Right cardiac atrium (tissue), 5 donors: ENCODE measurements around the gene MAP7D1. TPM values are rescaled to one million over a fixed set of nuclear protein-coding genes. Genes with fewer than 3 reads are reported as not detected.
"Not testable (repeated sequence)": the region's sequence is repeated elsewhere in the genome, so short reads cannot be mapped to it uniquely, and the experiment has no call there.

Source experiments
- ATAC-seq, 2 donors: fragments of 200-7000 bp; cut with Tn5 transposase; one replicate each; pipeline versions ENCODE4 v1.8.0 to v1.9.1; 2020; ENCODE audit warnings: moderate library complexity in 2 of 2, mild to moderate bottlenecking in 1 of 2
- DNase-seq, 3 donors: peaks; one replicate each; pipeline ENCODE4 v3.0.0-alpha.2; 2020
- H3K27ac ChIP-seq: one replicate; pipeline ENCODE4 v1.5.1; 2013; ENCODE audit warnings: mild to moderate bottlenecking, low read length, control low read depth, moderate library complexity
- H3K27me3 ChIP-seq: one replicate; pipeline ENCODE4 v1.6.1; 2013; ENCODE audit not compliant: control insufficient read depth, insufficient read depth
- H3K4me1 ChIP-seq: one replicate; pipeline ENCODE4 v1.6.1; 2013; ENCODE audit warnings: low read length; ENCODE audit not compliant: control insufficient read depth, insufficient read depth
- H3K4me3 ChIP-seq: one replicate; pipeline ENCODE4 v1.5.1; 2013; ENCODE audit warnings: low read length, control low read depth
- H3K9me3 ChIP-seq: one replicate; pipeline ENCODE4 v1.6.1; 2013; ENCODE audit warnings: low read length; ENCODE audit not compliant: control insufficient read depth
- WGBS: extraction: QIAGEN DNeasy Blood & Tissue Kit; methylation state at CpG from one replicate; pipeline ENCODE4 v1.1.7; 2013; 5-methylcytosine and 5-hydroxymethylcytosine counted together
- intact Hi-C, 4 donors: fragments of 100-400 bp; cut with DNase I; formaldehyde crosslinking; loops; one replicate each; pipeline versions ENCODE4 v1.11.0 to v1.14.0; 2022 to 2023
- polyA plus RNA-seq: library from polyadenylated mRNA; stranded (reverse); fragments of 200-250 nt; gene quantifications from one replicate; pipeline ENCODE4 v1.2.3, GENCODE V29; 2013
- total RNA-seq, 4 donors: library from RNA; stranded (reverse); fragmentation: NEBNext Ultra II Directional; extraction: Animal tissue kit (Norgen Biotek cat#: 25700); gene quantifications; one replicate each; pipeline ENCODE4 v1.2.1, GENCODE V29; 2021
- donor health status: healthy with polysubstance abuse.
- donor health status: DM: no; HTN: yes; CAD: no.
- donor health status: DM: no; HTN: no; CAD: no.
- donor health status: DM: no; HTN: yes; CAD: no; lungs with severe emphysema.
- donor health status: DM: yes; HTN: yes; CAD: no.

Gene MAP7D1
- total and polyA plus RNA-seq, 5 donors, result 285 to 403 (median 358) TPM

DNA sequence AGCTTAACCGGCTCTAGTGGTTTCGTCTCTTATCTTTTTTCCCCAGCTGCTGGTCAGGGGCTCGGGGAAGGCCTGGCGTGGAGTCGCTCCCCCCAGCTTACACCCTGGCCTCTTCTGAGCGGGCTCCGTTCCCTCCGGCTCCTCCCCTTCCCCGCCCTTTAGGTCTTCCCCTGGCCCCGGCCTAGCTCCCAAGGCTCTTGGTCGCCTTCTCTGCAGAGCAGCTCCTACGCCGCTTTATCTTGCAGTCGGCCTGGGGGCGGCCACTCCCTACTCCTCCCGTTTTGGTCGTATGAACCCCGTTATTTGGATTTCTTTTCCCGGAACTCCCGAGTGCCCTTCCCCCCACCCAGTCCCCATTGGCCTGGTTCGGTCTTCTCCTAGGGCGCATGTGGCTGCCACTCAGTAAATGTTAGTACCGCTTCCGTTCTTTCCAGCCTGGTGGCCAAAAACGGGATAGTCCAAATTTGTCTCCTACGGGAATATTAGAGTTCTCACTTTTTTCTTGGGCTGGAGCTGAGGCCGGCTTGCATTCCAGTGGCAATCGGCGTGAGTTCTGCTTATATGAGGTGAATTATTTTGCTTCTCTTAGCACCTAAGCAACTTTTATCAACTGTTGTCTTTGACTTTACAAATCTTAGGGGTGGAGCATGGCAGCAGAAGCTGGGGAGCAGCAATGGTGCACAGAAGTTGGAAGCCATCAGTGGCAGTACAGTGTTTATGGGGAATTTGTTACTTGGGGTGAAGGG lies 68.8 kb downstream of the MAP7D1 start:
- ATAC-seq (peak; percentile 83), DNase-seq (peak; percentile 85 to 92 (median 92))
- Histone ChIP-seq H3K27ac (peak overlapping the region; percentile 84), H3K9me3 (no peaks in the 10 kb centered on the region), H3K4me1 (no peaks in the 10 kb centered on the region), H3K27me3 (no peaks in the 10 kb centered on the region), H3K4me3 (peak overlapping the region; percentile 53)
- intact Hi-C loops, result loop anchor here in 1 of 4 donors (10.0 kb wide), 1 partner anchor 60 kb away; no protein-coding TSS in a partner anchor
- WGBS, result under 1% methylated on average over 29 of the region's 29 CpGs

DNA sequence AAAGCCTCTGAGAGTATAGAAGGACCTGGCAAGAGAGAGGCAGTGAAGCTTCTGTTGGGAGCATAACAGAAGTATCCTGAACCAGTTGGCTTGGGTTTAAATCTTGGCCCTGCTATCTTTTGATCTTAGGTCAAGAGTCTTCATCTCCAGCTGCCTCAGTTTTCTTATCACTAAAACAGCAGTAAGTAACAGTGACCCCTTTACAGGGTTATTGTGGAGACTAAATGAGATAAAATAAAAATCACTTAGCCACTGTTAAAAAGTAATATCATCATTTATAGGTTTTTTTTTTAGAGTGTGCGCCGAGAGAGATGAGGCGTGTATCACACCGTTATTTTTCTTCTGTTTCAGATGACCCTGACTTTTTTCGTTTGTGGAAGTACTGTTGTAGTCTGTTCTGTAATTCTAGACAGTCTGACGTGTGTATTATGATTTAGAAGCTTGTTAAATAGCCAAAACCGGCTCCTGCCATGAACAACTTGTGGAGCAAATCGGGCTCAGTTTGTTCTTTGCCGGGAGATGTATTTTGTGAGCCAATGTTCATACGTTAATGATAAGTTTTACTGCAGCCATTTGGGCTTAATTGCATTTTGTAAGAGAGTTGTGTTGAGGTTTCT lies 69.4 kb downstream of the MAP7D1 start:
- peak overlapping the region; percentile 84 for H3K27ac ChIP-seq
- intact Hi-C loops, result loop anchor here in 1 of 4 donors (10.0 kb wide), 1 partner anchor 59 kb away; no protein-coding TSS in a partner anchor
- H3K9me3 ChIP-seq, result no peaks in the 10 kb centered on the region
- 10% methylated on average over 10 of the region's 10 CpGs for WGBS
- H3K27me3 ChIP-seq, result no peaks in the 10 kb centered on the region
- DNase-seq (no peak), ATAC-seq (no peak)
- H3K4me3 ChIP-seq, result peak overlapping the region; percentile 53
- no peaks in the 10 kb centered on the region for H3K4me1 ChIP-seq

DNA sequence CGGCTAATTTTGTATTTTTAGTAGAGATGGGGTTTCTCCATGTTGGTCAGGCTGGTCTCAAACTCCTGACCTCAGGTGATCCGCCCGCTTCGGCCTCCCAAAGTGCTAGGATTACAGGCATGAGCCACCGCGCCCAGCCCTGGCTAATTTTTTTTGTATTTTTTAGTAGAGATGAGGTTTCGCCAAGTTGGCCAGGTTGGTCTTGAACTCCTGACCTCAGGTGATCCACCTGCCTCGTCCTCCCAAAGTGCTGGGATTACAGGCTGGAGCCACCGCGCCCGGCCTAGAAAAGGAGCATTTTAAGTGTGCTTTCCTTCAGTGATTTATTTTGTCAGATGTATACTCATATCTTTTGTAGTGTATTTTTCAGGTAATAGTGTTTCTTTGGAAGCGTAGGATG lies 74.3 kb downstream of the MAP7D1 start:
- not testable (repeated sequence) for H3K4me3 ChIP-seq, H3K4me1 ChIP-seq, ATAC-seq, DNase-seq, H3K9me3 ChIP-seq, H3K27me3 ChIP-seq, H3K27ac ChIP-seq
- WGBS, result 91% methylated on average over 12 of the region's 12 CpGs
- intact Hi-C loops, result loop anchor here in 2 of 4 donors (10.0 kb wide), 1 partner anchor 55 kb away; no protein-coding TSS in a partner anchor

Other genes with a start within 250 kb of the MAP7D1 start
- 10 to 100 TPM; 17.7 to 24.1 (median 20.2) TPM for gene AGO3, start 225.1 kb upstream of the MAP7D1 start, total RNA-seq
- 3.8 TPM for gene AGO3, start 225.1 kb upstream of the MAP7D1 start, polyA plus RNA-seq
- gene TEKT2, start 72.1 kb upstream of the MAP7D1 start, total RNA-seq, result under 1 TPM in 2 of 4 donors, not detected in 2; 0.23 to 0.35 TPM
- gene TEKT2, start 72.1 kb upstream of the MAP7D1 start, polyA plus RNA-seq, result 0.14 TPM
- gene ADPRS, start 67.3 kb upstream of the MAP7D1 start, total RNA-seq, result 10 to 100 TPM; 12.3 to 17.1 (median 13.0) TPM
- gene ADPRS, start 67.3 kb upstream of the MAP7D1 start, polyA plus RNA-seq, result 19.5 TPM
- 1 to 10 TPM; 2.7 to 4.1 (median 3.3) TPM for gene COL8A2, start 30.9 kb upstream of the MAP7D1 start, total RNA-seq
- gene COL8A2, start 30.9 kb upstream of the MAP7D1 start, polyA plus RNA-seq, result 2.4 TPM
- 10 to 100 TPM; 58.5 to 67.2 (median 64.0) TPM for gene TRAPPC3, start 6.7 kb upstream of the MAP7D1 start, total RNA-seq
- gene TRAPPC3, start 6.7 kb upstream of the MAP7D1 start, polyA plus RNA-seq, result 73.6 TPM
- 10 to 100 TPM; 66.3 to 85.5 (median 77.3) TPM for gene THRAP3, start 68.3 kb downstream of the MAP7D1 start, total RNA-seq
- gene THRAP3, start 68.3 kb downstream of the MAP7D1 start, polyA plus RNA-seq, result 32.6 TPM
- 1 to 10 TPM; 2.5 to 4.7 (median 4.2) TPM for gene SH3D21, start 150.2 kb downstream of the MAP7D1 start, total RNA-seq
- gene SH3D21, start 150.2 kb downstream of the MAP7D1 start, polyA plus RNA-seq, result 3.5 TPM
- 10 to 100 TPM; 11.5 to 14.0 (median 13.1) TPM for gene EVA1B, start 167.5 kb downstream of the MAP7D1 start, total RNA-seq
- 17.4 TPM for gene EVA1B, start 167.5 kb downstream of the MAP7D1 start, polyA plus RNA-seq
- gene STK40, start 229.8 kb downstream of the MAP7D1 start, total RNA-seq, result 10 to 100 TPM; 66.7 to 85.0 (median 73.7) TPM
- 54.8 TPM for gene STK40, start 229.8 kb downstream of the MAP7D1 start, polyA plus RNA-seq
- 10 to 100 TPM; 70.9 to 76.4 (median 73.5) TPM for gene LSM10, start 241.7 kb downstream of the MAP7D1 start, total RNA-seq
- gene LSM10, start 241.7 kb downstream of the MAP7D1 start, polyA plus RNA-seq, result 121 TPM